NOMO-1 treated with dmso at 0.1 percent for 144 hours (cell line): ENCODE data around the gene QSOX1.

Source experiments
- DNase-seq: peaks from one replicate; lab custom pipeline; 2025; ENCODE audit not compliant: unreplicated experiment; lab: John Stamatoyannopoulos, UW

QSOX1 gene

GRCh38 chr1:180249725-180250498 is 95.2 kb downstream of the QSOX1 start:
- no peak for DNase-seq

GRCh38 chr1:180250499-180250770 is 95.8 kb downstream of the QSOX1 start:
- no peak for DNase-seq

DNA sequence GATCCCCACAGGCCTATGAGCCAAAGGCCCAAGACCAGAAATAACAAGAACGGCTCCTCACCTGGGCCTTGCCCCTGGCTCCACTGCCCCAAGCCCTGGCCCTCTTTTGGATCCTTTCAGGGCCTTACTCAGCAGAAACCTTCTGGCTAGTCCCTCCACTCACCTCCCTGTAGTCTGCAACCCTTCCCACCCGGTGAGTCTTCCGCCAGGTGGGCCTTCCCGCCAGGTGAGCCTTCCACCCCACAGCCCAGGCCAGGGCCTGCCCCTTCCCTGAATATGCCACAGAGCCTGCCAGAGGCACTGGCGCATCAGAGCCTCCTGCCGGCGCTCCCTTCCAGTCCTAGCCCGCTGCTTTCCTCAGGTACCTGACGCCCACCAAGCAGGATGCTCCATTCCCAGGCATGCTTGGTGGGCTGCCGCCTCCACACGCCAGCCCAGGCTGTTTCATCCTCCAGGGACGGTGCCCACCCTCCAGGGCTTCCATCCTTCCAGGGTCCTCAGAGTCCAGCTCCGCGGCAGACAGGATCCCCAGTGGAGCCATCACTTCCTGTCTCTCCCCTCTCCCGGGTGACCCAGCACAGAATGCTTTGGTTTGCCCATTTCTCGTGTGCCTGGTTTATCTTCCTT is 96.3 kb downstream of the QSOX1 start:
- DNase-seq: no peak

GRCh38 chr1:180251526-180252305 is 97.0 kb downstream of the QSOX1 start:
- no peak for DNase-seq

GRCh38 chr1:180252638-180253536 is 98.2 kb downstream of the QSOX1 start:
- peak; percentile 61 for DNase-seq
